ENCODE data around the gene GLS. TPM values are rescaled to one million over a fixed set of nuclear protein-coding genes. Genes with fewer than 3 reads are reported as not detected.

Gene GLS
- total and polyA plus RNA-seq, 2 of the 13 experiments (the other 11 are each of a cell fraction or from before 2014, with no cell fraction given): 78.6 to 183 TPM

- TF ChIP-seq HMGXB4 (CRISPR knock-in tag; IDR thresholded peaks at IDR 0.05; ENCODE audit: borderline replicate concordance in 1 of 2, low read depth in 1 of 2): peak in 1 of 2 experiments; percentile 72; a peak in 3 of 4 replicates
- TF ChIP-seq ZNF468 (CRISPR knock-in tag; IDR thresholded peaks at IDR 0.05): no peak
- no peak for TF ChIP-seq SMAD3 (CRISPR knock-in tag; IDR thresholded peaks at IDR 0.05)
- TF ChIP-seq ZBTB37 (CRISPR knock-in tag; IDR thresholded peaks at IDR 0.05): no peak
- TF ChIP-seq ZFP36L2 (CRISPR knock-in tag; IDR thresholded peaks at IDR 0.05): no peak
- no peak for TF ChIP-seq MTA1 (CRISPR knock-in tag; IDR thresholded peaks at IDR 0.05; ENCODE audit: borderline replicate concordance)
- no peak for TF ChIP-seq GTF3A (CRISPR knock-in tag; conservative IDR thresholded peaks at IDR 0.05)
- TF ChIP-seq THYN1 (CRISPR knock-in tag; IDR thresholded peaks at IDR 0.05; ENCODE audit: borderline replicate concordance, low read depth): no peak
- peak; percentile 72 for TF ChIP-seq POGZ (CRISPR knock-in tag; IDR thresholded peaks at IDR 0.05)
- TF ChIP-seq MIER3 (CRISPR knock-in tag; IDR thresholded peaks at IDR 0.05; ENCODE audit: borderline replicate concordance): no peak
- TF ChIP-seq ZNF83 (CRISPR knock-in tag; IDR thresholded peaks at IDR 0.05; ENCODE audit: borderline replicate concordance): no peak
- TF ChIP-seq ZNF142 (CRISPR knock-in tag; IDR thresholded peaks at IDR 0.05): 0 out of 2 replicates have a peak, but pooled peaks have one; percentile 81
- TF ChIP-seq SOX5 (CRISPR knock-in tag; IDR thresholded peaks at IDR 0.05; ENCODE audit: borderline replicate concordance): peak; percentile 75; the same call in 1 of the 2 replicates
- TF ChIP-seq ZMAT5 (CRISPR knock-in tag; IDR thresholded peaks at IDR 0.05; ENCODE audit: borderline replicate concordance, low read depth): no peak
- peak; percentile 65 for TF ChIP-seq HDAC2 (CRISPR knock-in tag; IDR thresholded peaks at IDR 0.05)
- TF ChIP-seq HNF4G (IDR thresholded peaks at IDR 0.05; ENCODE audit: borderline replicate concordance, low read depth, low read length): no peak
- 0 out of 2 replicates have a peak, but pooled peaks have one; percentile 71 for TF ChIP-seq HNF4G (CRISPR knock-in tag; IDR thresholded peaks at IDR 0.05; ENCODE audit: borderline replicate concordance, low read depth)
- TF ChIP-seq ERF (CRISPR knock-in tag; IDR thresholded peaks at IDR 0.05): peak; percentile 53; the same call in 1 of the 2 replicates
- peak; percentile 70; the same call in 1 of the 2 replicates for TF ChIP-seq ZNF788 (CRISPR knock-in tag; IDR thresholded peaks at IDR 0.05; ENCODE audit: borderline replicate concordance)
- no peak for TF ChIP-seq ZNF543 (CRISPR knock-in tag; IDR thresholded peaks at IDR 0.05)
Observed at GRCh38 chr2:190881598-190882410, 1.2 kb downstream of the GLS start (continued).

Measured in HepG2 (cell line).